H9 (cell line): Measurements from ENCODE around the gene MS4A4A. TPM values are rescaled to one million over a fixed set of nuclear protein-coding genes. Genes with fewer than 3 reads are reported as not detected.

Source experiments
- DNase-seq: peaks from one replicate; pipeline ENCODE4 v3.0.0-alpha.2; 2017
- H2AFZ ChIP-seq: one replicate; pipeline ENCODE4 v1.6.1; 2013; ENCODE audit warnings: mild to moderate bottlenecking, low read length, control low read depth, moderate library complexity
- H2AK5ac ChIP-seq: 2 replicates; pipeline ENCODE4 v1.6.1; 2013; ENCODE audit warnings: low read length, control low read depth, mixed read lengths; ENCODE audit not compliant: insufficient read length
- H2BK120ac ChIP-seq: one replicate; pipeline ENCODE4 v1.6.1; 2013; ENCODE audit warnings: low read depth, mild to moderate bottlenecking, low read length, control low read depth, inconsistent platforms; ENCODE audit not compliant: poor library complexity, severe bottlenecking
- H2BK12ac ChIP-seq: 2 replicates; pipeline ENCODE4 v1.6.1; 2013; ENCODE audit warnings: low read length, control low read depth, mixed read lengths, low read depth; ENCODE audit not compliant: insufficient read length
- H2BK15ac ChIP-seq: 2 replicates; pipeline ENCODE4 v1.6.1; 2013; ENCODE audit warnings: low read depth, low read length, control low read depth
- H2BK20ac ChIP-seq: one replicate; pipeline ENCODE4 v1.6.1; 2013; ENCODE audit warnings: low read depth, mild to moderate bottlenecking, low read length, control low read depth, inconsistent platforms; ENCODE audit not compliant: poor library complexity, severe bottlenecking
- H2BK5ac ChIP-seq: 2 replicates; pipeline ENCODE4 v1.6.1; 2013; ENCODE audit warnings: low read length, control low read depth, mixed read lengths; ENCODE audit not compliant: insufficient read length
- H3K14ac ChIP-seq: 2 replicates; pipeline ENCODE4 v1.6.1; 2013; ENCODE audit warnings: low read length, control low read depth; ENCODE audit not compliant: insufficient read depth
- H3K18ac ChIP-seq: 2 replicates; pipeline ENCODE4 v1.6.1; 2013; ENCODE audit warnings: low read depth, mild to moderate bottlenecking, mixed read lengths, low read length, control low read depth; ENCODE audit not compliant: insufficient read length
- H3K23ac ChIP-seq: 2 replicates; pipeline ENCODE4 v1.6.1; 2013; ENCODE audit warnings: low read length, control low read depth, mixed read lengths, low read depth; ENCODE audit not compliant: insufficient read length
- H3K23me2 ChIP-seq: 2 replicates; pipeline ENCODE4 v1.6.1; 2013; ENCODE audit warnings: low read depth, mild to moderate bottlenecking, mixed read lengths, low read length, control low read depth; ENCODE audit not compliant: insufficient read length, poor library complexity, severe bottlenecking
- H3K27ac ChIP-seq: 2 replicates; pipeline ENCODE4 v1.5.1; 2013; ENCODE audit warnings: low read length, control low read depth, mixed read lengths, low read depth; ENCODE audit not compliant: insufficient read length
- H3K27me3 ChIP-seq: 2 replicates; pipeline ENCODE4 v1.6.1; 2013; ENCODE audit warnings: low read length, control low read depth, inconsistent platforms; ENCODE audit not compliant: insufficient read depth
- H3K4ac ChIP-seq: 2 replicates; pipeline ENCODE4 v1.6.1; 2013; ENCODE audit warnings: low read depth, mild to moderate bottlenecking, control low read depth, inconsistent platforms, low read length, moderate library complexity
- H3K4me1 ChIP-seq: 2 replicates; pipeline ENCODE4 v1.6.1; 2013; ENCODE audit warnings: low read length, control low read depth, inconsistent platforms; ENCODE audit not compliant: insufficient read depth
- H3K4me2 ChIP-seq: 2 replicates; pipeline ENCODE4 v1.6.1; 2013; ENCODE audit warnings: low read length, control low read depth, mixed read lengths; ENCODE audit not compliant: insufficient read length, insufficient read depth
- H3K56ac ChIP-seq: 2 replicates; pipeline ENCODE4 v1.6.1; 2013; ENCODE audit warnings: low read depth, mild to moderate bottlenecking, mixed read lengths, low read length, control low read depth; ENCODE audit not compliant: insufficient read length
- H3K79me1 ChIP-seq: 2 replicates; pipeline ENCODE4 v1.6.1; 2013; ENCODE audit warnings: low read depth, mild to moderate bottlenecking, moderate library complexity, low read length, control low read depth, inconsistent platforms; ENCODE audit not compliant: insufficient read depth, poor library complexity, severe bottlenecking
- H3K79me2 ChIP-seq: 2 replicates; pipeline ENCODE4 v1.6.1; 2013; ENCODE audit warnings: low read length, control low read depth, inconsistent platforms; ENCODE audit not compliant: insufficient read depth
- H3K9ac ChIP-seq: 2 replicates; pipeline ENCODE4 v1.6.1; 2013; ENCODE audit warnings: low read length, control low read depth, mixed read lengths; ENCODE audit not compliant: insufficient read length; ENCODE audit errors: extremely low read depth
- H3K9me3 ChIP-seq: one replicate; pipeline ENCODE4 v1.6.1; 2013; ENCODE audit warnings: low read depth, low read length, inconsistent platforms; ENCODE audit not compliant: control insufficient read depth
- H3T11ph ChIP-seq: one replicate; pipeline ENCODE4 v1.6.1; 2013; ENCODE audit warnings: mild to moderate bottlenecking, low read length, control low read depth, inconsistent platforms
- H4K20me1 ChIP-seq: one replicate; pipeline ENCODE4 v1.6.1; 2013; ENCODE audit not compliant: control insufficient read depth, insufficient read length, insufficient read depth
- H4K5ac ChIP-seq: 2 replicates; pipeline ENCODE4 v1.6.1; 2013; ENCODE audit warnings: low read depth, mild to moderate bottlenecking, mixed read lengths, low read length, control low read depth; ENCODE audit not compliant: insufficient read length
- H4K8ac ChIP-seq: replicated peaks from 2 replicates; pipeline ENCODE4 v1.6.1; 2013; ENCODE audit warnings: low read length, control low read depth, mixed read lengths, low read depth; ENCODE audit not compliant: insufficient read length
- H4K91ac ChIP-seq: 2 replicates; pipeline ENCODE4 v1.6.1; 2013; ENCODE audit warnings: low read depth, mild to moderate bottlenecking, moderate library complexity, mixed read lengths, low read length, control low read depth; ENCODE audit not compliant: insufficient read length
- H3K27ac Mint-ChIP-seq, 3 experiments: 2 replicates in 2 of 3; 3 replicates in 1 of 3; pipeline ENCODE4 v1.8.0; 2020 to 2021; ENCODE audit warnings: mixed read lengths in 3 of 3, mild to moderate bottlenecking in 1 of 3, moderate library complexity in 1 of 3
- H3K27me3 Mint-ChIP-seq: 2 replicates; pipeline ENCODE4 v1.8.0; 2021; ENCODE audit warnings: low read depth, mild to moderate bottlenecking, moderate library complexity, mixed read lengths
- H3K36me3 Mint-ChIP-seq, 3 experiments: 2 replicates in 2 of 3; 3 replicates in 1 of 3; pipeline ENCODE4 v1.8.0; 2020 to 2021; ENCODE audit warnings: low read depth in 3 of 3, mixed read lengths in 3 of 3; ENCODE audit not compliant: insufficient read depth in 1 of 3
- H3K4me1 Mint-ChIP-seq, 2 experiments: 2 replicates each; pipeline ENCODE4 v1.8.0; 2020; ENCODE audit warnings: mixed read lengths in 2 of 2
- H3K4me3 Mint-ChIP-seq, 2 experiments: 2 replicates in 1 of 2; 3 replicates in 1 of 2; pipeline ENCODE4 v1.8.0; 2020 to 2021; ENCODE audit warnings: mild to moderate bottlenecking in 2 of 2, mixed read lengths in 2 of 2, moderate library complexity in 1 of 2
- H3K9me3 Mint-ChIP-seq, 2 experiments: 2 replicates in 1 of 2; 3 replicates in 1 of 2; pipeline ENCODE4 v1.8.0; 2020; ENCODE audit warnings: mild to moderate bottlenecking in 2 of 2, mixed read lengths in 2 of 2, moderate library complexity in 1 of 2
- CTCF ChIP-seq: fragments of 200-600 bp; sonication (generic); conservative IDR thresholded peaks from 3 replicates; pipeline ENCODE4 v1.8.0; 2021; ENCODE audit warnings: antibody characterized with exemption, mild to moderate bottlenecking
- WGBS: extraction: QIAGEN DNeasy Blood & Tissue Kit; methylation state at CpG from one replicate; pipeline ENCODE4 v1.1.7; 2013; ENCODE audit warnings: missing lambda C conversion rate, low lambda C conversion rate, mixed read lengths; ENCODE audit not compliant: insufficient read length; ENCODE audit errors: extremely low coverage; 5-methylcytosine and 5-hydroxymethylcytosine counted together
- total RNA-seq: library from RNA; stranded (reverse); gene quantifications from 2 replicates; pipeline ENCODE4 v1.2.1, GENCODE V29; 2021

MS4A4A gene
- total RNA-seq, 1 experiment from 2014 or later, result not detected

- Histone ChIP-seq H3K23me2 (no peaks in the 10 kb centered on the region), H4K20me1 (no peaks in the 10 kb centered on the region), H2BK120ac (no peak overlapping the region), H3K18ac (no peak overlapping the region), H2BK20ac (no peak overlapping the region), H2AK5ac (no peak overlapping the region), H3K14ac (no peak overlapping the region), H3K79me1 (no peaks in the 10 kb centered on the region), H4K5ac (no peak overlapping the region), H3K27me3 (no peaks in the 10 kb centered on the region), H2BK5ac (no peak overlapping the region), H3K79me2 (no peaks in the 10 kb centered on the region), H4K91ac (no peak overlapping the region), H3T11ph (no peak overlapping the region), H3K4me1 (no peaks in the 10 kb centered on the region), H3K4ac (no peak overlapping the region), H2BK15ac (no peak overlapping the region), H3K23ac (no peak overlapping the region), H2BK12ac (no peak overlapping the region), H3K4me2 (no peak overlapping the region), H3K56ac (no peak overlapping the region), H4K8ac (no peak overlapping the region), H2AFZ (no peak overlapping the region), H3K9ac (no peak overlapping the region), H3K9me3 (no peaks in the 10 kb centered on the region), H3K27ac (no peak overlapping the region)
- Mint-ChIP-seq H3K9me3 (peaks cover 16% of the 10 kb centered on the region in 2 experiments), H3K27me3 (no peaks in the 10 kb centered on the region), H3K27ac (no peak overlapping the region), H3K4me1 (no peaks in the 10 kb centered on the region), H3K36me3 (peaks cover 4 to 13% (median 12%) of the 10 kb centered on the region in 3 experiments; a peak in 5 of 7 replicates), H3K4me3 (no peak overlapping the region)
- TF ChIP-seq CTCF, result no peak
- no peak for DNase-seq
- no CpG with 5 or more reads among the region's 5 CpGs for WGBS
Measured at GRCh38 chr11:60264644-60265043, 15.8 kb upstream of the MS4A4A start.
